Smooth muscle cell (in vitro differentiated cells): Measurements from ENCODE around the gene CDC42SE1. TPM values are rescaled to one million over a fixed set of nuclear protein-coding genes. Genes with fewer than 3 reads are reported as not detected.

ENCODE experiments used
- DNase-seq: peaks from one replicate; lab custom pipeline; 2025; ENCODE audit not compliant: unreplicated experiment; lab: John Stamatoyannopoulos, UW
- H2AFZ ChIP-seq: fragments of 200-600 bp; sonication (generic); 2 replicates; pipeline ENCODE4 v1.6.0; 2016; ENCODE audit warnings: antibody characterized with exemption, low read depth, mild to moderate bottlenecking
- H3F3A ChIP-seq: fragments of 200-600 bp; sonication (generic); 2 replicates; pipeline ENCODE4 v1.6.0; 2017; ENCODE audit warnings: antibody characterized with exemption, low read depth
- H3K27ac ChIP-seq: fragments of 200-600 bp; sonication (generic); 2 replicates; pipeline ENCODE4 v1.5.1; 2016; ENCODE audit warnings: low read depth, mild to moderate bottlenecking
- H3K27me3 ChIP-seq: fragments of 200-600 bp; sonication (generic); 2 replicates; pipeline ENCODE4 v1.6.1; 2016; ENCODE audit warnings: low read depth, mild to moderate bottlenecking
- H3K36me3 ChIP-seq: fragments of 200-600 bp; sonication (generic); 2 replicates; pipeline ENCODE4 v1.5.1; 2016; ENCODE audit warnings: low read depth
- H3K4me1 ChIP-seq: fragments of 200-600 bp; sonication (generic); 2 replicates; pipeline ENCODE4 v1.5.1; 2016; ENCODE audit warnings: low read depth
- H3K4me2 ChIP-seq: fragments of 200-600 bp; sonication (generic); 2 replicates; pipeline ENCODE4 v1.6.0; 2016; ENCODE audit warnings: mild to moderate bottlenecking
- H3K4me3 ChIP-seq: fragments of 200-600 bp; sonication (generic); 2 replicates; pipeline ENCODE4 v1.5.1; 2016; ENCODE audit warnings: mild to moderate bottlenecking
- H3K79me2 ChIP-seq: fragments of 200-600 bp; sonication (generic); 2 replicates; pipeline ENCODE4 v1.6.0; 2016; ENCODE audit warnings: low read depth, mild to moderate bottlenecking
- H3K9ac ChIP-seq: fragments of 200-600 bp; sonication (generic); 2 replicates; pipeline ENCODE4 v1.6.0; 2016; ENCODE audit warnings: low read depth
- H3K9me3 ChIP-seq: fragments of 200-600 bp; sonication (generic); replicated peaks from 2 replicates; pipeline ENCODE4 v1.5.1; 2016; ENCODE audit warnings: low read depth
- H4K20me1 ChIP-seq: fragments of 200-600 bp; sonication (generic); 2 replicates; pipeline ENCODE4 v1.6.0; 2016; ENCODE audit warnings: low read depth
- CTCF ChIP-seq: fragments of 200-600 bp; sonication (generic); IDR thresholded peaks from 2 replicates; pipeline ENCODE4 v1.5.1; 2017; ENCODE audit warnings: borderline replicate concordance, mild to moderate bottlenecking, antibody characterized with exemption; ENCODE audit not compliant: insufficient read depth, poor library complexity, severe bottlenecking
- WGBS: methylation state at CpG from one replicate; pipeline ENCODE4 v1.1.7; 2016; ENCODE audit warnings: low lambda C conversion rate; 5-methylcytosine and 5-hydroxymethylcytosine counted together
- polyA plus RNA-seq: library from polyadenylated mRNA; unstranded; fragments of >200 nt; fragmentation: Nextera tagmentation; extraction: Ambion mirVana; gene quantifications from 2 replicates; pipeline ENCODE4 v1.2.1, GENCODE V29; 2016
- total RNA-seq: library from RNA; depleted of rRNA; stranded (reverse); fragments of >200 nt; gene quantifications from 2 replicates; pipeline ENCODE4 v1.2.3, GENCODE V29; 2014

The CDC42SE1 gene
- total and polyA plus RNA-seq, 2 experiments from 2014 or later, result 15.2 to 63.3 TPM

GRCh38 chr1:151067185-151067584 is 7.8 kb upstream of the CDC42SE1 start:
- no peak for DNase-seq
- Histone ChIP-seq H3K9ac (no peak overlapping the region), H4K20me1 (peaks cover 27% of the 10 kb centered on the region), H3F3A (peaks cover 25% of the 10 kb centered on the region), H3K27me3 (no peaks in the 10 kb centered on the region), H3K27ac (peak overlapping the region; percentile 90), H3K9me3 (no peaks in the 10 kb centered on the region), H3K4me2 (no peak overlapping the region), H3K4me3 (no peak overlapping the region), H3K36me3 (no peaks in the 10 kb centered on the region), H2AFZ (no peak overlapping the region), H3K4me1 (peaks cover 7% of the 10 kb centered on the region), H3K79me2 (peaks cover 73% of the 10 kb centered on the region)
- WGBS, result 100% methylated on average over 3 of the region's 4 CpGs
- no peak for TF ChIP-seq CTCF

GRCh38 chr1:151065089-151065645 is 5.7 kb upstream of the CDC42SE1 start:
- no peak overlapping the region for H3K9ac ChIP-seq
- H2AFZ ChIP-seq, result no peak overlapping the region
- H3K27me3 ChIP-seq, result no peaks in the 10 kb centered on the region
- H3K27ac ChIP-seq, result peak overlapping the region; percentile 49
- H3K79me2 ChIP-seq, result peaks cover 93% of the 10 kb centered on the region
- H3K4me1 ChIP-seq, result peaks cover 16% of the 10 kb centered on the region
- H3K4me2 ChIP-seq, result peak overlapping the region; percentile 3
- no peak for DNase-seq
- no peak for TF ChIP-seq CTCF
- H4K20me1 ChIP-seq, result peaks cover 27% of the 10 kb centered on the region
- H3F3A ChIP-seq, result peaks cover 20% of the 10 kb centered on the region
- H3K9me3 ChIP-seq, result no peaks in the 10 kb centered on the region
- H3K4me3 ChIP-seq, result no peak overlapping the region
- H3K36me3 ChIP-seq, result no peaks in the 10 kb centered on the region

- Histone ChIP-seq H3K4me3 (peak overlapping the region; percentile 100), H3K9ac (peak overlapping the region; percentile 98), H3K27ac (peak overlapping the region; percentile 98), H3K4me1 (peaks cover 21% of the 10 kb centered on the region), H3K4me2 (peak overlapping the region; percentile 98), H2AFZ (no peak overlapping the region), H3F3A (peaks cover 11% of the 10 kb centered on the region), H3K79me2 (peaks cover 100% of the 10 kb centered on the region), H3K9me3 (no peaks in the 10 kb centered on the region), H3K36me3 (no peaks in the 10 kb centered on the region), H4K20me1 (peaks cover 38% of the 10 kb centered on the region), H3K27me3 (no peaks in the 10 kb centered on the region)
- TF ChIP-seq CTCF, result no peak
- 0% methylated on average over 3 of the region's 3 CpGs for WGBS
- DNase-seq, result no peak
Observed at GRCh38 chr1:151062741-151063371, 3.4 kb upstream of the CDC42SE1 start.

GRCh38 chr1:151061704-151062103 is 2.3 kb upstream of the CDC42SE1 start:
- Histone ChIP-seq H3K4me1 (peaks cover 27% of the 10 kb centered on the region), H3K79me2 (peaks cover 100% of the 10 kb centered on the region), H3K27me3 (no peaks in the 10 kb centered on the region), H2AFZ (no peak overlapping the region), H3F3A (peaks cover 9% of the 10 kb centered on the region), H3K27ac (peak overlapping the region; percentile 98), H3K4me3 (peak overlapping the region; percentile 100), H3K9me3 (no peaks in the 10 kb centered on the region), H4K20me1 (peaks cover 44% of the 10 kb centered on the region), H3K4me2 (peak overlapping the region; percentile 98), H3K9ac (peak overlapping the region; percentile 98), H3K36me3 (no peaks in the 10 kb centered on the region)
- WGBS, result 42% methylated on average over 2 of the region's 2 CpGs
- DNase-seq, result no peak
- TF ChIP-seq CTCF, result no peak
